HepG2 (cell line): ENCODE measurements around the gene PDP2. TPM values are rescaled to one million over a fixed set of nuclear protein-coding genes. Genes with fewer than 3 reads are reported as not detected.

ENCODE experiments used
- ATAC-seq: fragments of 200-7000 bp; cut with Tn5 transposase; 3 replicates; pipeline ENCODE4 v1.9.1; 2020; ENCODE audit warnings: mild to moderate bottlenecking, moderate library complexity
- BruUV-seq: library from RNA; stranded (reverse); fragments of 400-500 nt; replicated peaks from 2 replicates; lab custom pipeline; 2021; lab: Mats Ljungman, UMichigan
- CTCF ChIA-PET: fragments of 300-600 bp; formaldehyde crosslinking; extraction: SDS; loops from one replicate; lab custom pipeline; 2021; ENCODE audit warnings: low total read pairs, inconsistent platforms, low intra/inter-chr PET ratio; lab: Yijun Ruan, JAX
- POLR2A ChIA-PET: fragments of 350-600 bp; sonication (Branson Sonifier 250); formaldehyde crosslinking; loops from one replicate; lab custom pipeline; 2020; ENCODE audit warnings: antibody characterized with exemption, inconsistent platforms; lab: Yijun Ruan, JAX
- DNase-seq: peaks from one replicate; pipeline ENCODE4 v3.0.0-alpha.2; 2015; ENCODE audit warnings: low spot score
- FAIRE-seq: peaks from 3 replicates; lab custom pipeline; 2011; peaks lifted over from hg19 to GRCh38; lab: Jason Lieb, UNC
- H2AFZ ChIP-seq: one replicate; pipeline ENCODE4 v1.6.1; 2011; ENCODE audit warnings: low read length, inconsistent platforms
- H3K27ac ChIP-seq: fragments of 300-600 bp; 3 replicates; pipeline ENCODE4 v1.8.0; 2011; ENCODE audit warnings: mixed run types, mild to moderate bottlenecking, mixed read lengths, low read length, inconsistent platforms; ENCODE audit not compliant: insufficient read depth; ENCODE audit errors: extremely low read length
- H3K27me3 ChIP-seq, 2 experiments: fragments of 200-600 bp in 1 of 2; 2 replicates in 1 of 2; 3 replicates in 1 of 2; pipeline versions ENCODE4 v1.6.0 to v1.8.0; 2011; ENCODE audit warnings: low read length in 2 of 2, mild to moderate bottlenecking in 2 of 2, moderate library complexity in 2 of 2, inconsistent platforms in 1 of 2; ENCODE audit not compliant: insufficient read depth in 2 of 2, control insufficient read depth in 1 of 2
- H3K36me3 ChIP-seq, 2 experiments: fragments of 200-600 bp in 1 of 2; replicated peaks in 1 of 2; 2 replicates in 1 of 2; 3 replicates in 1 of 2; pipeline versions ENCODE4 v1.5.1 to v1.8.0; 2011; ENCODE audit warnings: low read length in 2 of 2, inconsistent platforms in 1 of 2; ENCODE audit not compliant: insufficient read depth in 2 of 2, control insufficient read depth in 1 of 2
- H3K4me1 ChIP-seq: 2 replicates; pipeline ENCODE4 v1.5.1; 2012; ENCODE audit warnings: low read length, inconsistent platforms; ENCODE audit not compliant: insufficient read depth
- H3K4me2 ChIP-seq: 2 replicates; pipeline ENCODE4 v1.6.0; 2011; ENCODE audit warnings: low read depth, low read length, inconsistent platforms
- H3K4me3 ChIP-seq, 3 experiments: fragments of 200-600 bp in 1 of 3; sonication (generic), shearing (Covaris generic) in 1 of 3; replicated peaks in 1 of 3; 2 replicates each; pipeline ENCODE4 v1.5.1; 2011 to 2016; ENCODE audit warnings: low read length in 3 of 3, inconsistent platforms in 2 of 3, low read depth in 2 of 3, mild to moderate bottlenecking in 2 of 3, control low read depth in 1 of 3, mixed read lengths in 1 of 3; ENCODE audit not compliant: insufficient read depth in 1 of 3
- H3K79me2 ChIP-seq: one replicate; pipeline ENCODE4 v1.6.1; 2011; ENCODE audit warnings: low read length, inconsistent platforms; ENCODE audit not compliant: insufficient read depth
- H3K9ac ChIP-seq: 2 replicates; pipeline ENCODE4 v1.6.0; 2011; ENCODE audit warnings: mild to moderate bottlenecking, low read depth, low read length, inconsistent platforms; ENCODE audit not compliant: insufficient read depth
- H3K9me3 ChIP-seq: 2 replicates; pipeline ENCODE4 v1.5.1; 2012; ENCODE audit warnings: mild to moderate bottlenecking, low read length
- H4K20me1 ChIP-seq: 2 replicates; pipeline ENCODE4 v1.6.0; 2011; ENCODE audit warnings: inconsistent platforms, mild to moderate bottlenecking, low read length, moderate library complexity; ENCODE audit not compliant: insufficient read depth
- AGO2 ChIP-seq: fragments of 200-400 bp; formaldehyde crosslinking; optimal IDR thresholded peaks from 2 replicates; pipeline ENCODE3; 2017; ENCODE audit warnings: mild to moderate bottlenecking, low read depth, low read length, moderate library complexity
- FOXA1 ChIP-seq, 2 experiments: fragments of 450-650 bp in 1 of 2; sonication (generic) in 1 of 2; formaldehyde crosslinking in 1 of 2; IDR thresholded peaks; 2 replicates each; pipeline versions ENCODE4 v1.4.0 to v1.6.1; 2016 to 2020; ENCODE audit warnings: missing genetic modification reagents in 1 of 2
- HDAC1 ChIP-seq: sonication (generic); formaldehyde crosslinking; IDR thresholded peaks from 2 replicates; pipeline ENCODE4 v1.5.1; 2020; ENCODE audit warnings: mild to moderate bottlenecking, missing genetic modification reagents
- HOXA3 ChIP-seq: sonication (generic); formaldehyde crosslinking; IDR thresholded peaks from 2 replicates; pipeline ENCODE4 v1.5.0; 2020; ENCODE audit warnings: missing genetic modification reagents
- MAFK ChIP-seq, 2 experiments: IDR thresholded peaks in 1 of 2; conservative IDR thresholded peaks in 1 of 2; 2 replicates each; pipeline ENCODE4 v1.6.1; 2011; ENCODE audit warnings: improper control_type of control experiment in 2 of 2, low read length in 2 of 2
- MED1 ChIP-seq: sonication (generic); formaldehyde crosslinking; IDR thresholded peaks from 2 replicates; pipeline ENCODE4 v1.4.0; 2020; ENCODE audit warnings: missing genetic modification reagents
- MEIS1 ChIP-seq: sonication (generic); formaldehyde crosslinking; IDR thresholded peaks from 2 replicates; pipeline ENCODE4 v1.9.0; 2021; ENCODE audit warnings: mild to moderate bottlenecking, missing genetic modification reagents, moderate library complexity, borderline replicate concordance
- RARG ChIP-seq: sonication (generic); formaldehyde crosslinking; IDR thresholded peaks from 2 replicates; pipeline ENCODE4 v1.4.0; 2020; ENCODE audit warnings: low read depth, mild to moderate bottlenecking, missing genetic modification reagents
- STAG1 ChIP-seq: sonication (generic); formaldehyde crosslinking; IDR thresholded peaks from 2 replicates; pipeline ENCODE4 v1.4.0; 2020; ENCODE audit warnings: missing genetic modification reagents
- SUZ12 ChIP-seq: fragments of 150-350 bp; IDR thresholded peaks from 2 replicates; pipeline ENCODE4 v1.6.1; 2014; ENCODE audit warnings: low read depth, low read length
- TBL1XR1 ChIP-seq: fragments of 150-350 bp; IDR thresholded peaks from 2 replicates; pipeline ENCODE4 v1.6.1; 2014; ENCODE audit warnings: borderline replicate concordance, low read length; ENCODE audit not compliant: partially characterized antibody
- YEATS4 ChIP-seq: sonication (generic); formaldehyde crosslinking; IDR thresholded peaks from 2 replicates; pipeline ENCODE4 v1.4.0; 2020; ENCODE audit warnings: missing genetic modification reagents, borderline replicate concordance
- ZFP37 ChIP-seq: sonication (generic); formaldehyde crosslinking; IDR thresholded peaks from 2 replicates; pipeline ENCODE4 v1.4.0; 2020; ENCODE audit warnings: missing genetic modification reagents, borderline replicate concordance
- ZNF570 ChIP-seq: sonication (generic); formaldehyde crosslinking; IDR thresholded peaks from 2 replicates; pipeline ENCODE4 v1.4.0; 2020; ENCODE audit warnings: mild to moderate bottlenecking, missing genetic modification reagents, borderline replicate concordance
- WGBS: methylation state at CpG from one replicate; pipeline ENCODE4 v1.1.6; 2017; ENCODE audit warnings: low lambda C conversion rate; 5-methylcytosine and 5-hydroxymethylcytosine counted together
- in situ Hi-C: cut with HindIII; loops from 2 replicates; pipeline ENCODE4 v1.10.0; 2017; ENCODE audit warnings: low pct_unique_long_range_greater_than_20kb; ENCODE audit not compliant: extremely low pct_ligation_motif_present
- intact Hi-C: fragments of 100-400 bp; cut with micrococcal nuclease; formaldehyde crosslinking; loops from one replicate; pipeline ENCODE4 v1.10.0; 2022; ENCODE audit not compliant: unreplicated experiment
- polyA plus RNA-seq, 8 experiments: library from polyadenylated mRNA; depleted of rRNA in 3 of 8; stranded (reverse) in 7 of 8; unstranded in 1 of 8; fragments of >200 nt; fragmentation: Illumina TruSeq in 4 of 8; extraction: Trizol in 4 of 8; gene quantifications; 2 replicates each; pipeline versions ENCODE4 v1.2.1 to v1.2.3, GENCODE V29; 2011 to 2016; ENCODE audit warnings: low read depth in 4 of 8, missing spikeins in 1 of 8, mixed read lengths in 1 of 8; ENCODE audit not compliant: insufficient read depth in 1 of 8
- total RNA-seq, 5 experiments: library from RNA; depleted of rRNA; stranded (reverse); fragments of >200 nt; fragmentation: Illumina TruSeq; extraction: Trizol; gene quantifications; 2 replicates each; pipeline ENCODE4 v1.2.3, GENCODE V29; 2016; ENCODE audit warnings: low read depth in 1 of 5
- TF ChIP-seq, protein P1 (sequence below): sonication (generic); formaldehyde crosslinking; IDR thresholded peaks from 2 replicates; pipeline ENCODE4 v1.4.0; 2020; ENCODE audit warnings: missing genetic modification reagents, low read depth, mild to moderate bottlenecking, borderline replicate concordance
- TF ChIP-seq, protein P2 (sequence below): sonication (generic); formaldehyde crosslinking; IDR thresholded peaks from 2 replicates; pipeline ENCODE4 v1.4.0; 2020; ENCODE audit warnings: low read depth, missing genetic modification reagents
- TF ChIP-seq, protein P3 (sequence below): sonication (generic); formaldehyde crosslinking; IDR thresholded peaks from 2 replicates; pipeline ENCODE4 v1.4.0; 2020; ENCODE audit warnings: missing genetic modification reagents

Gene PDP2
- total and polyA plus RNA-seq, 2 of the 13 experiments (the other 11 are each of a cell fraction or from before 2014, with no cell fraction given): 12.8 to 15.8 TPM

DNA sequence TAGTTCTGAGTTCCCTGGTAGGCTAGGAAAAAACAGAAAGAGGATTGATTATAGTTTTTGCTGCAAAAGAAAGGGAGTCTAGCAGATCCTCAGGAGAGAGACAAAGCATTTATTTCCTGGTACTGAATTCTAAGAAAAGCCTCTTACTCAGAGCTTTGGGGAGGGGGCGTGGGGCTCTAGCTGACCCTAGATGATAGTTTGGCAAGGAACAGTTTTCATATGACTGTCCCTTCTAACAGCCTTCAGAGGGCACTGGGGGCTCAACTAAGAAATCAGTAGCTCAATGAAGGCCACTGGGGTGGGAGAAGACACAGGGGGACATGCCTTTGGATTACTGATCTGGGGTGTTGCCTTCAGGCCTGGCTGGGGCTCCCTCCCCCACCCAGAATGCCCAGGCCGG is 32.1 kb upstream of the PDP2 start (continued):
- TF ChIP-seq, protein P1, sequence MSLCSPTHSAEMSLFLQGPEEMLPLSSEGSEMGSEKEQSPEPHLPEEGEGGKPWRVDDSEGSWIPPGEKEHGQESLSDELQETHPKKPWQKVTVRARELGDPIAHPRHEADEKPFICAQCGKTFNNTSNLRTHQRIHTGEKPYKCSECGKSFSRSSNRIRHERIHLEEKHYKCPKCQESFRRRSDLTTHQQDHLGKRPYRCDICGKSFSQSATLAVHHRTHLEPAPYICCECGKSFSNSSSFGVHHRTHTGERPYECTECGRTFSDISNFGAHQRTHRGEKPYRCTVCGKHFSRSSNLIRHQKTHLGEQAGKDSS: no peak
- TF ChIP-seq MAFK (conservative IDR thresholded peaks at IDR 0.05 in 1 of 2, IDR thresholded peaks at IDR 0.05 in 1 of 2; ENCODE audit: low read length in 2 of 2): no peak
- TF ChIP-seq HOXA3 (CRISPR knock-in tag): no peak
- TF ChIP-seq, protein P2, sequence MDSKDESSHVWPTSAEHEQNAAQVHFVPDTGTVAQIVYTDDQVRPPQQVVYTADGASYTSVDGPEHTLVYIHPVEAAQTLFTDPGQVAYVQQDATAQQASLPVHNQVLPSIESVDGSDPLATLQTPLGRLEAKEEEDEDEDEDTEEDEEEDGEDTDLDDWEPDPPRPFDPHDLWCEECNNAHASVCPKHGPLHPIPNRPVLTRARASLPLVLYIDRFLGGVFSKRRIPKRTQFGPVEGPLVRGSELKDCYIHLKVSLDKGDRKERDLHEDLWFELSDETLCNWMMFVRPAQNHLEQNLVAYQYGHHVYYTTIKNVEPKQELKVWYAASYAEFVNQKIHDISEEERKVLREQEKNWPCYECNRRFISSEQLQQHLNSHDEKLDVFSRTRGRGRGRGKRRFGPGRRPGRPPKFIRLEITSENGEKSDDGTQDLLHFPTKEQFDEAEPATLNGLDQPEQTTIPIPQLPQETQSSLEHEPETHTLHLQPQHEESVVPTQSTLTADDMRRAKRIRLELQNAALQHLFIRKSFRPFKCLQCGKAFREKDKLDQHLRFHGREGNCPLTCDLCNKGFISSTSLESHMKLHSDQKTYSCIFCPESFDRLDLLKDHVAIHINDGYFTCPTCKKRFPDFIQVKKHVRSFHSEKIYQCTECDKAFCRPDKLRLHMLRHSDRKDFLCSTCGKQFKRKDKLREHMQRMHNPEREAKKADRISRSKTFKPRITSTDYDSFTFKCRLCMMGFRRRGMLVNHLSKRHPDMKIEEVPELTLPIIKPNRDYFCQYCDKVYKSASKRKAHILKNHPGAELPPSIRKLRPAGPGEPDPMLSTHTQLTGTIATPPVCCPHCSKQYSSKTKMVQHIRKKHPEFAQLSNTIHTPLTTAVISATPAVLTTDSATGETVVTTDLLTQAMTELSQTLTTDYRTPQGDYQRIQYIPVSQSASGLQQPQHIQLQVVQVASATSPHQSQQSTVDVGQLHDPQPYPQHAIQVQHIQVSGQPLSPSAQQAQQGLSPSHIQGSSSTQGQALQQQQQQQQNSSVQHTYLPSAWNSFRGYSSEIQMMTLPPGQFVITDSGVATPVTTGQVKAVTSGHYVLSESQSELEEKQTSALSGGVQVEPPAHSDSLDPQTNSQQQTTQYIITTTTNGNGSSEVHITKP (CRISPR knock-in tag): no peak
- TF ChIP-seq SUZ12: no peak
- TF ChIP-seq MED1 (CRISPR knock-in tag): no peak

DNA sequence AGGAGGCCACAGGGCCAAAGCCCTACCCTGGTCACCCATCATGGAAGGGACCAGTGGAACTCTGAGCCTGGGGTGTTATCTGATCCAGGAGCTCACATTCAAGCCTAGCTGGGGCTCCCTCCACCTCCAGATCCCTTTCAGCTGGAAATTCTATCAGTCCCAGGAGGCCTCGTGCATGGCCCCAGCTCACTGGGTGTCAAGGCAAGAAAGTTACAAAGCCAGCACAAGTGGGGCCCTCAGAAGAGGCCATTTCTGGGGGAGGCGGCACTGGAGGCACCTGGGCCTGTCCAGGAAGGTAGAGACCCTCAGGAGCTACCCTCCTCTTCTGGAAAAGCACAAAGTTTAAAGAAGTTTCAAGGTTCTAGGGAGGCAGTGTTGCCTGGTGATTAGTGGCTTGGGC is 31.3 kb upstream of the PDP2 start:
- Histone ChIP-seq H3K4me3 (no peak overlapping the region), H3K36me3 (no peaks in the 10 kb centered on the region), H3K9me3 (no peaks in the 10 kb centered on the region), H3K4me1 (peaks cover 9% of the 10 kb centered on the region; the same call in 1 of the 2 replicates), H2AFZ (no peak overlapping the region), H3K4me2 (no peak overlapping the region), H3K79me2 (no peaks in the 10 kb centered on the region), H3K27ac (no peak overlapping the region), H3K9ac (no peak overlapping the region), H3K27me3 (peaks cover 7 to 67% of the 10 kb centered on the region in 2 experiments; a peak in 4 of 5 replicates), H4K20me1 (no peaks in the 10 kb centered on the region)
- ChIA-PET CTCF (no interaction called here), POLR2A (interaction anchor here (1.6 kb wide), 1 partner anchor 19 kb away, joined by 4 read pairs; the partner anchor contains the start of gene NAE1)
- DNase-seq: no peak
- WGBS: 0% methylated on average over 2 of the region's 2 CpGs
- BruUV-seq: no TSS peak
- ATAC-seq: no peak
- intact Hi-C loops: loop anchor here (10.0 kb wide), 1 partner anchor 94 kb away; the partner anchor contains the start of gene DYNC1LI2
- no peak for FAIRE-seq
- in situ Hi-C loops: no loop called here
- TF ChIP-seq AGO2 (no peak), HDAC1 (no peak), FOXA1 (IDR thresholded peaks at IDR 0.05) (no peak), FOXA1 (CRISPR knock-in tag; IDR thresholded peaks at IDR 0.05) (no peak), RARG (CRISPR knock-in tag) (no peak), ZNF570 (CRISPR knock-in tag) (no peak), MEIS1 (CRISPR knock-in tag) (no peak), ZFP37 (CRISPR knock-in tag) (no peak), YEATS4 (no peak), STAG1 (CRISPR knock-in tag) (no peak), TBL1XR1 (no peak)
- TF ChIP-seq, protein P3, sequence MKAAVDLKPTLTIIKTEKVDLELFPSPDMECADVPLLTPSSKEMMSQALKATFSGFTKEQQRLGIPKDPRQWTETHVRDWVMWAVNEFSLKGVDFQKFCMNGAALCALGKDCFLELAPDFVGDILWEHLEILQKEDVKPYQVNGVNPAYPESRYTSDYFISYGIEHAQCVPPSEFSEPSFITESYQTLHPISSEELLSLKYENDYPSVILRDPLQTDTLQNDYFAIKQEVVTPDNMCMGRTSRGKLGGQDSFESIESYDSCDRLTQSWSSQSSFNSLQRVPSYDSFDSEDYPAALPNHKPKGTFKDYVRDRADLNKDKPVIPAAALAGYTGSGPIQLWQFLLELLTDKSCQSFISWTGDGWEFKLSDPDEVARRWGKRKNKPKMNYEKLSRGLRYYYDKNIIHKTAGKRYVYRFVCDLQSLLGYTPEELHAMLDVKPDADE (CRISPR knock-in tag): no peak
